ENCODE results near the gene ZBTB37.

- TF ChIP-seq POLR2A (IDR thresholded peaks at IDR 0.05): no peak
- no peak for TF ChIP-seq CTCF (IDR thresholded peaks at IDR 0.05)
These were observed 15.1 kb upstream of the ZBTB37 start for GRCh38 chr1:173853074-173853473.

Measured in testis (tissue), 2 donors.